Retina (tissue), 1 donor: ENCODE results near the gene PCDHA11.
A peak's percentile ranks its signal among the peaks of the same experiment; 100 is the strongest.
"Not testable (repeated sequence)": the region's sequence is repeated elsewhere in the genome, so short reads cannot be mapped to it uniquely, and the experiment has no call there.

Experiments
- DNase-seq: peaks from one replicate; pipeline ENCODE4 v3.0.0-alpha.2; 2016

PCDHA11 gene

GRCh38 chr5:140868721-140869554 is at the start of gene PCDHA11:
TSS of gene PCDHA11 (plus strand) at chr5:140868957. CDS start at chr5:140869104, 147 bp downstream.
- peak; percentile 24 for DNase-seq

- DNase-seq, result no peak
Observed at GRCh38 chr5:140821375-140822280, 47.1 kb upstream of the PCDHA11 start, which contains the start of gene PCDHA5. TSS of gene PCDHA5 (plus strand) at chr5:140821613.

GRCh38 chr5:140822281-140822629 is 46.5 kb upstream of the PCDHA11 start:
- DNase-seq, result no peak

- DNase-seq, result not testable (repeated sequence)
Observed at GRCh38 chr5:140822969-140823368, 45.8 kb upstream of the PCDHA11 start.

GRCh38 chr5:140823475-140823874 is 45.3 kb upstream of the PCDHA11 start:
- no peak for DNase-seq

- DNase-seq, result no peak
Observed at GRCh38 chr5:140827704-140828361, 40.9 kb upstream of the PCDHA11 start, which contains the start of gene PCDHA6. TSS of gene PCDHA6 (plus strand) at chr5:140827960. CDS start at chr5:140828092, 132 bp downstream.

GRCh38 chr5:140828362-140828737 is 40.4 kb upstream of the PCDHA11 start:
- DNase-seq, result no peak

- not testable (repeated sequence) for DNase-seq
Observed at GRCh38 chr5:140829511-140830501, 39.0 kb upstream of the PCDHA11 start.

GRCh38 chr5:140833993-140834392 is 34.8 kb upstream of the PCDHA11 start, which contains the start of gene PCDHA7:
TSS of gene PCDHA7 (plus strand) at chr5:140834269. CDS start at chr5:140834384, 115 bp downstream.
- DNase-seq, result no peak

GRCh38 chr5:140834439-140835008 is 34.2 kb upstream of the PCDHA11 start:
- peak; percentile 20 for DNase-seq

GRCh38 chr5:140835622-140836510 is 32.9 kb upstream of the PCDHA11 start:
- no peak for DNase-seq

GRCh38 chr5:140840978-140841962 is 27.5 kb upstream of the PCDHA11 start, which contains the start of gene PCDHA8:
TSS of gene PCDHA8 (plus strand) at chr5:140841187. CDS start at chr5:140841322, 135 bp downstream.
- DNase-seq, result no peak

- no peak for DNase-seq
Observed at GRCh38 chr5:140842798-140843733, 25.7 kb upstream of the PCDHA11 start.

GRCh38 chr5:140848139-140849102 is 20.3 kb upstream of the PCDHA11 start, which contains the start of gene PCDHA9:
TSS of gene PCDHA9 (plus strand) at chr5:140848382. CDS start at chr5:140848496, 114 bp downstream.
- not testable (repeated sequence) for DNase-seq

- not testable (repeated sequence) for DNase-seq
Observed at GRCh38 chr5:140849831-140850634, 18.7 kb upstream of the PCDHA11 start.
